HPDE6-E6E7 (cell line): Measurements from ENCODE around the gene IFNG-AS1.

Experiments
- DNase-seq: peaks from one replicate; pipeline ENCODE4 v3.0.0; 2011; ENCODE audit warnings: missing footprints; ENCODE audit errors: extremely low spot score

The IFNG-AS1 gene

GRCh38 chr12:67994046-67994445 lies 4.8 kb downstream of the IFNG-AS1 start:
- DNase-seq = no peak

DNA sequence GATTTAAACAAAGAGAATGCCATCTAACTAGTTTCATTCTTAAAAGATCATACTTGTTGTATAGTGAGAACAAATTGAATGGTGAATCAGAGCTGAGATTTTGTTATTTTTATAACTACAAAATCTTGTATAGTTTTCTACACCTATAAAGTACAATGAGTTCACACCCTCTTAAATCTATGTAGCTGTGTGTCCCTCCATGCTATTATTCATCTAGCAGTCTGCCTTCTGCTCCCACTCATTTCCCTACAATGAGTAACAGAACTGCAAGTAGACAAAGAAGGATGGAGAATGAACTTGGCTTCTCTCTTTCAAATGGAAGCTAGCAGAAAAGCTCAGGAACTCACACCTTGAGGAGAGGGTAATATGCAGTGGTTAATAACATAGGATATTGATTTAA lies 7.1 kb downstream of the IFNG-AS1 start:
- no peak for DNase-seq

GRCh38 chr12:67998379-67998778 lies 9.1 kb downstream of the IFNG-AS1 start:
- no peak for DNase-seq

DNA sequence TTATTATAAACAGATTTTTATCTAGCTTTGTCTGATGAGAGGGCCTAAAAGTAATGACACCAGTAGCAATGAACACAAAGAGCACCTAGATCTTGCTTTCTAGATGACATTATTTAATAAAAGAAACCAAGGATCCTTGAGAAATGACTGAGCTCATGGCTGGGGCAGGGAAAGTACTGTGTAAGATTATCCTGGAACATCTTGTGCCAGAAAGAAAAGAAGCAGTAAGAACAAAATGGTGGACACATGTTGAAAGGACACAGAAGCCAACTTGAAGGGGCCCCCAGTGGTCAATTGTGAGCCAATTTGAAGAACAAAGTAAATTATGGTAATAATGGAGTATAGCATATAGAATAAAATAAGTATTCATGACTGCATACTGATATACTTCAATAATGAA lies 10.0 kb downstream of the IFNG-AS1 start:
- DNase-seq = no peak

DNA sequence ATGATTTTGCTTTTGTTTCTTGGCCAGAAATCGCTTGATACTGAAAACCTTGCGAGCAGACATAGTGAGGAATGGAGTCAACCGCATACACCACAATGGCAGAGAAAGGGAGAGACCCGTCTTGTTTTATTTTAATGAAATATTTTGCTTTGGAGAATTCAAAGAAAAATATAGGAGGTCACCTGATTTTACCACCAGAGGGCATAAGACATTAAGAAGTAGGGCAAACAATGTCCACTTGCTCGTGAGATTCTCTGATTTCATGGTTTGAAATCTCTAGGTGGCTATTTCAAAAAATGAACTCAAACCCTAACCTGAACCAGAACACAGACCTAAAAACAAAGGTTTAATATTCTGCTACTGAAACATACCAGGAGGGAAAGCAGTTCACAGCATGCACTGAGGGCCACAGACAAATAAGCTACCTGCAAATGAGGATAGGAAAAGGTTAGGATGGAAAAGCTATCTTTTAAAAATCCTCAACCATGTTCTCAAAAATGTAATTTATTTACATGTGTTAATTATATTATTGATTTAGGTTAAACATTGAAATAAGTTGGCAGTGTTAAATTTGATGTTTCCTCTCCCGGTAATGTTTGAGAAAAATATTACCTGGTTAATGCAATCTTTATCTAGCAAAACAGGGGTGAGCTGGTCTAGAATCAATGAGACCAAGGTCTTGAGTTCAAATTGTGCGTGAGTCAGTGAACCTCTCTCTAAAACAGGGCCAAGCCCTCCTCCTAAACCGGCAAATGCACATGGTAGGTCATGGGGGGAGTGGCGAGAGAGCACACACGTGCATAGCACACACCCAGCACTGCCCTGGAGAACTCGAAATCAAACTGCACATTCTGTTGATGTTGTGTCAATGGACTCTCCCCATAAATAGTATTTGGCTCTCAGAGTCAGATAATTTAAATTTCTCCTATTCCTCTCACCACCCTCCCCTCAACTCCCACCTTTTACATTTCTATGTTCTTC lies 12.5 kb downstream of the IFNG-AS1 start:
- DNase-seq = peak; percentile 6

- DNase-seq = no peak
Observed at GRCh38 chr12:68003777-68004176, 14.5 kb downstream of the IFNG-AS1 start.

DNA sequence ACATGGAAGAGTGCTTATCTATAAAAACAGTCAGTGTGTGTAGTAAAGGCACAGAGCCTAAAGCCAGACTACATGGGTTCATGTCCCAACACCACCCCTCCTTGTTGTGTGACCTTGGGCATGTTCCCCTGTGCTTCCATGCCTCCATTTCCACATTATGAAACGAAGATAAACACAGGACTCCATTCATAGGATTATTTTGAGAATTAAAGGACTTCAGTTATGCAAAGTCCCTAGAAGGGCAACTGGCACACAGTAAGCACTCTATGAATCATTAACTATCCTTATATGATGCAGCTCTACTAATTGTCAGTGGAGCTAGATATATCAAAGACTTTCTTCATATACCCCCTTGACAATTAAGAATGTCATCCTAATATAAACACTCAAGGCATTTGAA lies 17.8 kb downstream of the IFNG-AS1 start:
- DNase-seq = no peak

DNA sequence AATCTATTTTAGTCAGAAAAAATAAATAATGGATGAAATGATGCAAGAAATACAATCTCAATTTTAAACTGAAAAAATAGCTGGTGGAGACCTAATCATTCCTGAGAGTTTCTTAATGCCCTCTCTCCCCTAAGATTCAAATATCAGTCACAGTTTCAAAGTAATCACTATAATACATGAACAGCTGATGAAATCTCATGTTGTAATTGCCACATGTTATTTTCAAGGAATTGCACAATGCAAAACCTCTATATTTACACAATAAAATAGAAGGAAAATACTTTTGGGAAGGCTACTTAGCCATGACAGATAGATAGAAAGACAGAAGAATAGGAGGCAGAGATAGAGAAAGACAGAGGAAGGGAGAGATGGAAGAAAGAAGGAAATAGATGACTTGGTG lies 18.2 kb downstream of the IFNG-AS1 start:
- no peak for DNase-seq

DNA sequence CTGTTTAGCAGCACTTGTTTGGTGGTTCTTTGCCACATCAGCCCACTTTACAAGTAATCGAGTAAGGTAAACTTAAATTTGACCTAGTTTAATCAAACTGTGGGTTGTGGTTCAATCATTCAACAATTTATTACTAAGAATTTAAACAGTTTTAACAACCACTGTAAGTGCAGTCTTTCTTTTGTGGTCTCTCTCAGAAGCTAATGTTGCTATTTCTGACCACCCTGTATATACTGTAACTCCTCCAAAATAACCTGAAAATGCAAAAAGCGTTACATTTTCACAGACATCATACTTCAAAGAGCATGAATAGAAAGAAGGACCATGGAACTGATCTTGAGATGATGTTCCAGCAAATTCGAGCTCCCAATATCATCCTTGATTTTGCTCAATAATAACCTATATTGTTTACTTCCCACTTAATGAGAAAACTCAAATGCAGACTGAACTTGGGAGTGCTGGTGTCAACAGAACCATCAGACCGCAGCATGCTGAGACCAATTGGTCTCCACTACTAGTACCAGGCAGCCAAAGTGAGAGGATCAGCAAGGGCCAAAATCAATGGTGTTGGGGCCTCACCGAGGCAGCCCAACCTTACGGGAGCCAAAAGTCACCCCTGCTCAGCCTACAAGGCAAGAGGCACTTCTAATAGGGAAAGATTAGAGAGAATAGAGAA lies 22.1 kb downstream of the IFNG-AS1 start:
- no peak for DNase-seq

GRCh38 chr12:68011882-68012207 lies 22.6 kb downstream of the IFNG-AS1 start:
- DNase-seq = no peak

GRCh38 chr12:68012712-68013111 lies 23.5 kb downstream of the IFNG-AS1 start:
- no peak for DNase-seq

GRCh38 chr12:68013181-68013580 lies 23.9 kb downstream of the IFNG-AS1 start:
- DNase-seq = no peak

- DNase-seq = no peak
Observed at GRCh38 chr12:68016136-68016535, 26.9 kb downstream of the IFNG-AS1 start.

DNA sequence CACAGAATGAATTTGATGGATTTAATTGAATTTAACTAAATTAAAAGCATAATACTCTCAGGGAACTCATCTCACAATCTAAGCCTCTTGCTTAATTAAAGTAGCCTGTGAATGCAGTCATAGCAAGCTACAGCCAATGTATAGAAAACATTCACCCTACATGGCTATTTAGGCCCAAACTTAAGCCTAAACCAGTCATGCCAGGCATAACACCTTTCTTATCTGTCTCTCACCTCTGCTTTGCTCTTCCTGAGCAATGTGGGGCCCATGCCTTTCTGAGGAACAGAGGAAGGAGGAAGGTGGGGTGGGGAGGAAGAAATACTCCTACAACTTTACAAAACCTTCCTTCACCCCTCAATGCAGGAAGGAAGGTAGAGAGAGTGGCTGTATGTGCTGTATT lies 29.1 kb downstream of the IFNG-AS1 start:
- DNase-seq = no peak

DNA sequence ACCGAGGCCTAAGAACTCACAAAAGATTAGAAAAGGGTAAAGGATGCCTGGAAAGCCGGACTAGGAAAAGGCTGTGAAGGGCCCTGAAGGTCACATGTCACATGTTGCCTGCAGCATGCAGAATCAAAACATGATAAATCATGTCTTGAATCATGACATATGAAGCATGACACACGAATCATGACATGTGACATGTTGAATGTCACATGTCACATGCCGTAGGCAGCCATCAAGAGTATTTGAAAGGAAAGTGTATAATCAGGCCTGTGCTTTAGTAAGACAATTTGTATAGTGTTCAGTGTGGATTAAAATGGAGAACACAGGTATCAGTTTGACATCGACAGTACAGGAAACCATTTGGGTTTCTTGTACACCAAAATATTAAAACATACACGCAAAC lies 30.8 kb downstream of the IFNG-AS1 start:
- no peak for DNase-seq

- DNase-seq = no peak
Observed at GRCh38 chr12:68020699-68021098, 31.5 kb downstream of the IFNG-AS1 start.

- DNase-seq = no peak
Observed at GRCh38 chr12:68028647-68029046, 39.4 kb downstream of the IFNG-AS1 start.

DNA sequence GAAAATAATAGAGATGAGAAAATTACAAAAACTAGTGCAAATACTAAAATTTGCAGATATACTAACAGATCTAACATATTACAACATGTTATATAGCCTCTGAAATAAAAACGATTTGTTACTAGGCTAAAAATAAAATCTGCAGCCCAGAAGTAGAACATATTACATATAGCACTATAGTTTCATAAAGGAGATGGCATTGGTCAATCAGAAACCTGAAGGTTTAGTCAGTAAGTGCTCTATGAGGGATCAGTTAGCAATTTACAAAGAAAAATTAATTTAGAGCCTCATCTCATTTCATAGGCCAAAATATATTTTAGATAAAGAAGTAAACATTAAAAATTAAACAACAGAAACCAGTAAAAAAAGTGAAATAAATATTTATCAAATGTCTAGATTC lies 41.0 kb downstream of the IFNG-AS1 start:
- DNase-seq = no peak

GRCh38 chr12:68031174-68031573 lies 41.9 kb downstream of the IFNG-AS1 start:
- no peak for DNase-seq

DNA sequence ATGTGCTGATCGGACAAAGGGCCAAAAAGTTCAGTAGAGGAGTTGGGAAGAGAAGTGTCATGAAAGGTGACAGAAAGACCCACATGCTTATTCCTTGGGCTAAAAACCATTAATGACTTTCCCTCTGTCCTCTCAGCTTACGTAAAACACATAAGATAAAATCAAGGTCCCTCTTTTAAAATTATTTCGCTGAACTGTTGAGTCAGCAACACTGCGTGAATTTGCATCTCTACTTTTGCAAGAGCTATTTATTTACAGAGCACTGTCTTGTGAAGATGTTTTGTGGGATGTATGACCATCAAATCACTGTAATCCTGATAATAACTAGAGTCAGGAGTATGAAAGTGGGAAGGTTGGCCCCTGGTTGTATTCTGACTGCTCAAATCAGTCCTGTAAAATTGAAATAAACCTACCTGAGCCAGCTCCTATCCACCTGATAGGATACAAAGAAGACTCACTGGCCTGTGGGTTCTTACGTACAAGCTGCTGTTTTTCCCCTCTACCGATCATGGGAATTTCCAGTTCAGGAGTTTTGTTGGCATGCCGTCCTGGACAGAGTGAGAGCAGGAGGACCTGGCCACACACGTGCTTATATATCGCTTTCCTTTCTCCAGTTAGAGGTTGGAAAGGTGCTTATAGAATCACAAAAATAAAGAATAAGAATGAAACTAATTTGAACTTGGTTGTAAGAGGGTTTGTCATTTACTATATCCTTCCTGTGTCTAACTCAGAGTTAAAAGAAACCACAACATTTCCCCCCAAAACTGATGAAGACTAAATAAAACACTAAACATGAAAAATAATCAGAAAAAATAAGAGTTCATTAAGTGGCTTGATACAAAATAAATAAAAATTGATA lies 42.9 kb downstream of the IFNG-AS1 start:
- no peak for DNase-seq

DNA sequence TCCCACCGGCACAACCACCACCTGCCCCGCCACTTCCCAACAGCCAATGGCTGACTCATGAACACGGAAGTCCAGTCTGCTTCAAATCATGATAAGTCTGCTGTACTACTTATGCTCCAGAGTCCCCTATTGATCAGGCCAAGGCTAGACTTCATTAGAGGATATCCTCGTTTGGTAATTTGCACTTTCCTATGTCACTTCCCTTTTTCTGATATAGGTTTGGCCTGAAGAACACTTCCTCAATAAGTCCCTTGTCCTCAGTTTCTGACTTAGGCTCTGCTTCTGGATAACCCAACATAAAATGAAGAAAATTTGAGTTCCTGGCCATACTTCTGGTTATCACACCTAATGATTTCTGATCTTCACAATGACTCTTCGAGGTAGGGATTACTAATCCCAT lies 45.3 kb downstream of the IFNG-AS1 start:
- no peak for DNase-seq

- no peak for DNase-seq
Observed at GRCh38 chr12:68036642-68037041, 47.4 kb downstream of the IFNG-AS1 start.
